ENCODE measurements around the gene RPS3. TPM values are rescaled to one million over a fixed set of nuclear protein-coding genes. Genes with fewer than 3 reads are reported as not detected.
"Not testable (repeated sequence)": the region's sequence is repeated elsewhere in the genome, so short reads cannot be mapped to it uniquely, and the experiment has no call there.

The RPS3 gene
- polyA plus RNA-seq, 5 donors: 3,079 to 3,630 (median 3,579) TPM

- no peak for DNase-seq
Observed at GRCh38 chr11:75402002-75402773, 2.9 kb downstream of the RPS3 start.

GRCh38 chr11:75403037-75403436 lies 3.7 kb downstream of the RPS3 start:
- no peak for DNase-seq

DNA sequence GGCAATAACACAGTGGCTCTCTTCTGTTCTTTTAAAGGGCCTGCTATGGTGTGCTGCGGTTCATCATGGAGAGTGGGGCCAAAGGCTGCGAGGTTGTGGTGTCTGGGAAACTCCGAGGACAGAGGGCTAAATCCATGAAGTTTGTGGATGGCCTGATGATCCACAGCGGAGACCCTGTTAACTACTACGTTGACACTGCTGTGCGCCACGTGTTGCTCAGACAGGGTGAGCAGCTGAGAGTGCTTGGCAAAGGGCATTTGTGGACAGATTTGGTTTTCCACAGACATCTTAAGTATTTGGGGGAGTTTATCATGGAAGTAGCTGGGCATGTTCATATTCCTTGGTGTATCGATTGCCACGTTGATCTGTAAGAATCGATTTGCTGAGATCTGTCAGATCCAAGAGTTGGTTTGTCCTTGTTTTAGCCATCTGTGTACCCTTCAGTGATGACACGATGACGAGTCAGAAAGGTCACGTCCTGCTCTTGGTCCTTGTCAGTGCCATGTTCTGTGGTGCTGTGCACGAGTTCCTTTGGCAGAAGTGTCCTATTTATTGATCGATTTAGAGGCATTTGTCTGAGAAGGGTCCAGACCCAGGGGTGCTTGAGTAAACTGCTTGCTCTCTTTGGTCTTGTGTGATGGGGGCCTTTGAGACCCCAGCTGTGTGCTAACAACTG lies 4.8 kb downstream of the RPS3 start:
- no peak for DNase-seq

DNA sequence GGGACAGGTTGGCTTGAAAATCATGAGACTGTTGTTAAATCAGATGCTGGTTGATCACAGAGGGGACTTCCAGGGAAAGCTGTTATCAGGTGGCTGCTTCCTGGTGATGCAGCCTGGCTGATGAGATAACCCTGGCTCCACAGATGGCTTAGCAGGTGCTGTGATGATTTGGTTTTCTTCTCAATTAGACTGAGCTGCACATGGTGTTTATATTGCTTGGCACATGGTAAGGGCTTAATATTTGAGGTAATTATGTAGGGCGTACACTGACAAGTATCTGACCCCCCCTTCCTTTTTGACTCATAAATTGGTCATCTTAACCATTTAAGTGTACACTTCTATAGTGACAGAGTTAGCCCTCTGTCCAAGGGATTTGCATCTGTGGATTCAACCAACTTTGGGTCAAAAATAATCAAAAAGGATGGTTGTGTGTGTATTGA lies 7.0 kb downstream of the RPS3 start:
- DNase-seq: no peak

DNA sequence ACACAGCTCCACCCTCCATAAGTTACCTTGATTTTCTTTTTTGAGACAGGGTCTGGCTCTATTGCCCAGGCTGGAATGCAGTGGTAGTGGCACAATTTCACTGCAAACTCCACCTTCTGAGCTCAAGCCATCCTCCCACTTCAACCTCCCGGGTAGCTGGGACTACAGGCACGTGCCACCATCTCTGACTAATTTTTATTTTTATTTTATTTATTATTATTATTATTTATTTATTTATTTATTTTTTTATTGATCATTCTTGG lies 9.6 kb downstream of the RPS3 start:
- DNase-seq: no peak

GRCh38 chr11:75409971-75410370 lies 10.7 kb downstream of the RPS3 start:
- DNase-seq: not testable (repeated sequence)

- DNase-seq: not testable (repeated sequence)
Observed at GRCh38 chr11:75413146-75413545, 13.8 kb downstream of the RPS3 start.

DNA sequence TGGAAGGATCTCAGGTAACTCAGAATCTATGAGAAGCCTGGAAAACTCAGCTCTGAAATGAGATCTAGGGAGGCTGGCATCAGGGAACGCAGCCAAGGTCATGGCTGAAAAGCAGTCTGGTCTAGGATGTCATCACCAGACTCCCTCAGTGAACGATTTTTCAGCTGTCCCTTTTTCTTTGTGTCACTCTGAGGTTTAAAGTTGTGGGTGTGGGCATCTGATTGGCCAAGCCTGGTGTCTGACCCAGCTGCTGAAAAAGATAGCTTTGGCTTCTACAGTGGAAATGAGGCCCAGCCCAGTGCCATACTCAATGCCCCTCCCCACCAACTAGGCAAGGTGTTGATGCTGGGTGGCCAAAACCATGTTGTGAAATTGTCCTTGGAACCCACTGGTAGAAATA lies 14.5 kb downstream of the RPS3 start:
- DNase-seq: no peak

DNA sequence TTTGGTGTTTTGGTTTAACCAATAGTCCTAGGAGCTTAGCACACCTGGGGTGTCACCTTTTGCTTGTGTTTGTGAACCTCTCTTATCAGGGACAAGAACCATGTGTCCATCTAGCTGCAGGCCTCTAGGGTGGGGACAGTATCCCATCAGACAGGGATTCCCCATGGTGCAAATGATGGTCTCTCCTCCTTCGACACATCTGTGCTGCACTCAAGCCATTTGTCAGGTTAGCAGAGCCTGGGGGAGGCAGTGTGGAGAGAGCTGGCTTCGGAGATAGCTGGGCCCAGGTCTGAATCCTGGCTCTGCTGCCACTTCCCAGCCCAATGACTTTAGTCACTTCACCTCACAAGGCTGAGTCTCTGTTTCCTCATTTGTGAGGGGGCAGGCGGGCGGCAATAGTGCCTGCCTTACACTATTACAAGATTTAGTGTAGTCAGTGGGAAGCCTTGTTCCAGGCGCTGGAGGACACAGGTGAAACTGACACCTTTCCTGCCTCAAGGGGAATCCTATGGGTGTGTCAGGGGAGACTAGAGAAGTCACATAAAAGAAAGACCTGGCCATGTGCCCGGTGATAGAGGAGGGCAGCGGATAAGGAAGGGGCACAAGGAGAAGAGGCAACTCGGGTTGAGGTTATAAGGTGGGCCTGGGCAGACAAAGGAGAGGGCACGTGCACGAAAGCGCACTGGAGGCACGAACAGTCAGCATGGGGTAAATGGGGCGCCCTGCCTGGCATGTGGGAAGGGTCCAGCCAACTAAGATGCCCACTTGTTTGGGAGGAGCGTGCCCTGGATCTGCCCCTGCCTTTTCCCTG lies 21.1 kb downstream of the RPS3 start:
- DNase-seq: no peak

GRCh38 chr11:75421035-75421602 lies 21.8 kb downstream of the RPS3 start:
- no peak for DNase-seq

GRCh38 chr11:75421902-75422247 lies 22.6 kb downstream of the RPS3 start:
- DNase-seq: no peak

- no peak for DNase-seq
Observed at GRCh38 chr11:75422248-75423231, 23.2 kb downstream of the RPS3 start.

DNA sequence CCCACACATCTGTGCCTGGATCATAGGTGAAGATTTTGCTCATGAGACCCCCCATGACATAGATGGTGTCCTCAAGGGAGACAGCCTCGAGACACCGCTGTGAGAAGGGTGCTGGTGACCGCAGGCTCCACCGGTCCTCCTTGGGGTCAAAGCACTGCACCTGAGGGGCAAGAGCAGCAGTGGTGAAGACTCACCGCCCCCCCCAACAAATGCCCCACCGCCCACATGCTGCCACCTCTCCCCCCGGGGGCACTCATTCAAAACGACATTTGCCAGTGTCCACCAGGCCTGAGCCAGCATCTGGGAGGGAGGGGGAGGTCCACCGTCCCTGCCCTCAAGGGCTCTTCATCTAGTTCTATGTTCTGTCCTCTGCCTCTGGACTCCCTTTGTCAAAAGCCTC lies 24.4 kb downstream of the RPS3 start:
- no peak for DNase-seq

- no peak for DNase-seq
Observed at GRCh38 chr11:75424396-75424795, 25.1 kb downstream of the RPS3 start.

- no peak for DNase-seq
Observed at GRCh38 chr11:75425422-75425821, 26.1 kb downstream of the RPS3 start.

DNA sequence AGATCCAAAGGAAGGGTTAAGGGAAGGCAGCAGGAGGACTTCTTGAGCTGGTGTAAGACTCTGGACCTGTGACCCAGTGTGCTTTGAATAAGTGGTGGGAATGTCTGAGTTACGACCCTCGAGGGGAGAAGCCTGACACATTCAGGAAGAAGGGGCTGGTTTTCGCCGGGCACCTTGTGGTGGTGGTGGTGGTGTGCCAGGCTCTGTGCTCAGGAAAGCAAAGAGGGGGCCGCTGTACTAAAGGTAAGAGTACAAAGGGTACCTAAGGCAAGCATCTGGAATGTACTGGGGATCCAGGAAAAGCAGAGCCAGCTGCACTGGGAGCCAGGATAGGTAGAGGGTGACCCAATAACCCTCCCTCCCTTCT lies 27.4 kb downstream of the RPS3 start:
- DNase-seq: no peak

GRCh38 chr11:75427181-75427580 lies 27.9 kb downstream of the RPS3 start:
- DNase-seq: no peak

- peak; percentile 81 to 85 for DNase-seq
Observed at GRCh38 chr11:75428281-75428724, 29.0 kb downstream of the RPS3 start.

DNA sequence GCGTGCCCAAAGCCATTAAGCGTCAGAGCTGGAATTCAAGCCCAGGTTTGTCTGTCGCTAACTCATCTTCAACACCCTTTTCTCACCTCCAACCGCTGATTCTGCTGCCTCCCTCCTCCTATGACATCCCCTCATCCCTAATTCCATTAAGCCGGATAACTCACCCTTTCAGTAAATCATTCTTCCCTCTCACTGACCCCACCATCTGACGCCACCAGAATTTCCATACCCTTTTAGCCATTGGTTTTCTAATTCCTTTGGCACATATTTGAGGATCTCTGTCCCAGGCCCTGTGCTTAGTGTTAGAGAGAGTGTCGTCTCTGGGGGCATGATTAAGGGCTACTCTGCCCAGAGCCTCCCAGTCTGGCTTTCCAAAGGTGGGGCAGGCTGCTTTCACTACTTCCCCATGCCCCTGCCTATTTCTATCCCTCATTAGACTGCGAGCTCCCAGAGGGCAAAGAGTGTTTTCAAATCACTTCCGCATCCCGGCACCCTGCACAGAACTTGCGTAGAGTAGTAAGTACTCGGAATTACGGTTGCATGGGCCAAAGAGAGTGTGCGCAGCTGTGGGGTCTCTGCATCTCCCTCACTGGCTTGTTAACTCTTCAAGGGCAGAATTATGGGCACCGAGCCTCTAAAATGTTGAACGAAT lies 29.8 kb downstream of the RPS3 start:
- no peak for DNase-seq

GRCh38 chr11:75429641-75429901 lies 30.3 kb downstream of the RPS3 start:
- DNase-seq: no peak

All from right lung (tissue), 5 donors.